Epithelial cell of proximal tubule (primary cell): Measurements from ENCODE around the gene C2CD4C. TPM values are rescaled to one million over a fixed set of nuclear protein-coding genes. Genes with fewer than 3 reads are reported as not detected.
A peak's percentile ranks its signal among the peaks of the same experiment; 100 is the strongest.

ENCODE experiments used
- DNase-seq: peaks from one replicate; pipeline ENCODE4 v3.0.0-alpha.2; 2011; ENCODE audit warnings: low read depth
- H3K4me3 ChIP-seq: 2 replicates; pipeline ENCODE4 v1.5.1; 2011; ENCODE audit warnings: low read depth, mild to moderate bottlenecking, low read length
- CTCF ChIP-seq: conservative IDR thresholded peaks from 2 replicates; pipeline ENCODE4 v1.5.1; 2012; ENCODE audit warnings: low read depth, mild to moderate bottlenecking, low read length
- total RNA-seq: library from RNA; depleted of rRNA; stranded (reverse); fragments of >200 nt; gene quantifications from 2 replicates; pipeline ENCODE4 v1.2.3, GENCODE V29; 2015

The C2CD4C gene
- total RNA-seq, 1 donor from 2014 or later, result 0.12 TPM

GRCh38 chr19:375395-376110 is 33.4 kb downstream of the C2CD4C start:
- TF ChIP-seq CTCF, result no peak
- H3K4me3 ChIP-seq, result no peak overlapping the region
- DNase-seq, result no peak

GRCh38 chr19:374886-375235 is 34.1 kb downstream of the C2CD4C start:
- TF ChIP-seq CTCF, result no peak
- DNase-seq, result no peak
- no peak overlapping the region for H3K4me3 ChIP-seq

DNA sequence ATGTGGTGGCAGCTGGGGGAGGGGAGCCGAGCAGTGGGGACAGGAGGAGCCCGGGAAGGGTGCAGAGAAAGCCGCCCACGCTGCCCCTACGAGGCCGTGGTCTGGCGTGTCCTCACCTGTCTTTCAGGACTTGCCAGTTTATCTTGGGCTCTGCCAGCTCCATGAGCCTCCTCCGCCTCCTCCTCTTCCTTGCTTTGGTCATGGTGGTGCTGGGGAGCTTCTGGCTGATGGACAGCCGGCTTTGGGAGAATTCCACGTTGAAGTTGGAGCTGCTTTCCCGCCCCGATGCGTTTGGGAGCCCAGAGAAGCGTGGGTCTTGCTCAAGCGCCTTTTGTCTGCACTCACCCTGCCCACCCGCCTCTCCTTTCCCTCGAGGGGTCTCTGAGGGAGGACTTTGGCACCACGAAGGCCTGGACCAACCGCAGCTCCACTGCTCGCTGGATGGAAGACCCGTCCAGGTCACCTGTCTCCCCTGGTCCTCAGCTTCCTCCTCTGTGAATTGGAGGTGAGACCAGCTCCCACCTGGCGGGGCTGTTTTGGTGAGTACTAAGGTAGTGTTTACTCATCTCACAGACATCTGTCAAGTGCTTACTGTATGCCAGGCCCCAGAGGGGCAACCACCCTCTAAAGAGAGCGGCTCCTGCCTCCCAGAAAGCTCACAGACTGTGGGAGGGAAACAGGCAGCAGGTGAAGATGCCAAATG is 34.6 kb downstream of the C2CD4C start:
- no peak overlapping the region for H3K4me3 ChIP-seq
- no peak for DNase-seq

GRCh38 chr19:373391-374182 is 35.4 kb downstream of the C2CD4C start:
- no peak for TF ChIP-seq CTCF
- no peak overlapping the region for H3K4me3 ChIP-seq
- no peak for DNase-seq

More for the DNA sequence above, 34.6 kb downstream of the C2CD4C start:
- no peak for TF ChIP-seq CTCF

DNA sequence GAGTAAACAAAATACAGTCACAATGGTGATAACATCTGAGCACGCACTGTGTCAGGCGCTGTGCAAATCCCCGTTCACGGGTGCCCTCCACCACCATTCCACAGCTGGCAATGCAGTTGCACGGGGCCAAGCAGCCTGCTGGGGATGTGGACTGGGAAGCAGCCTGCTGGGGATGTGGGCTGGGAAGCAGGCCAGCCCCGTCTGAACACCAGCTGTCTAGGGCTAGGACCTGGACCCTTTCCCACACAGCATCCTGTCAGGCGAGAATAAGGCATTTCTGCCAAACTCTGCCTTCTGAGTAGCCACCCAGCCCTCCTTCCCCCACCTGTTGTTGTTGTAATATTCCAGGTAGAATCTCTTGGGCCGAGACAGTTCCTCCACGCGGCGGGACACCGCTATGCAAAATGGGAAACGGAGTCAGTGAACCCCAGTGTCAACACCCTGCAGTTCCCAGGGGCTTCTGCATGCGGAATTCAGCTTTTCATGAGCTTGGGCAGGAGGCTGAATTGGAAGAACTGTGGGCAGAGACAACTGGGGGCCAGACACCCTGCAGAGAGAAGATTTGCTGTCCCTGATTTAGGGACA is 36.5 kb downstream of the C2CD4C start:
- no peak for DNase-seq
- no peak overlapping the region for H3K4me3 ChIP-seq
- no peak for TF ChIP-seq CTCF

DNA sequence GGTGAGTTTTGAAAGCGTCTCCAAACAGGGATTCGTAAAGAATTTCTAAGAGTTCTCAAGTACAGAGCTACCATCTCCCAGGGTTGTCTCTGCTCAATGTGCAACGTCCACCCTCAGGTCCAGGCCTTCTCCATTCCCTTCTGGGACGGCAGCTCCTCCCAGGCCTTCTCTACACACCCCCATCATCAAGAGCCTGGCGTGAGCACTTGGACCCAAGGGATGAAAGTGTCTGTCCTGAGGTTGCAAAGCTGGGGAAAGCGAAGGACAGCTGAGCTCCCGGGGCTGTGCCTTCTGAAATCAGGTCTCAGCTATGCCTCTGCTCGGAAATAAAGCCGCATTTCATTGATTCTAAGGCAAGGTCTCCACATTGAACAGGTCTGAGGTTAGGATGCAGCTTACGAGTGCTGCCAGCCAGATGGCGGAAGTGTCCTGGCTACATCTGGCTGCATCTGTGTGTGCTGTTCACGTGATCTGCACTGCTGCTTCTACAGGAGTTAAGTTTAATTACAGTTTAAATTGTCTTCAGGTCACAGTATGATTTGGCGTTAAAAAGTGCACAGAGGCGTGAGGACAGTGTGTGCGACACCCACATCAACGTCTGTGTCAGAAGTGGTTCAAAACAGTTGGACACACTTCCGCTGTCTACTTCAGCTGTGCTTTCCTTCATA is 37.3 kb downstream of the C2CD4C start:
- no peak for DNase-seq
- no peak overlapping the region for H3K4me3 ChIP-seq
- TF ChIP-seq CTCF, result peak; percentile 30
